Measurements from ENCODE around the gene B3GNT8.

Gene B3GNT8

GRCh38 chr19:41399091-41399490 is 28.1 kb downstream of the B3GNT8 start:
- H2AFZ ChIP-seq (ENCODE audit: low read depth, low read length), result no peak overlapping the region
- no peak overlapping the region for H3K27ac ChIP-seq (ENCODE audit: low read length, poor library complexity, severe bottlenecking)
- H2AK5ac ChIP-seq (ENCODE audit: low read length, severe bottlenecking), result no peak overlapping the region
- no peak overlapping the region for H2BK120ac ChIP-seq (ENCODE audit: low read depth, low read length)
- WGBS, result 78% methylated on average over 3 of the region's 3 CpGs
- no peak overlapping the region for H3K23ac ChIP-seq (ENCODE audit: low read length in 2 of 2)
- H3K18ac ChIP-seq (ENCODE audit: low read depth in 1 of 2, low read length in 2 of 2), result no peak overlapping the region
- no peak overlapping the region for H4K8ac ChIP-seq (ENCODE audit: low read length)
- DNase-seq, result no peak
- H2BK5ac ChIP-seq (ENCODE audit: low read depth, low read length, poor library complexity, severe bottlenecking), result no peak overlapping the region
- no peaks in the 10 kb centered on the region for H3K9me3 ChIP-seq (ENCODE audit: control insufficient read depth, low read length)
- peak overlapping the region; percentile 98 for H3K9ac ChIP-seq (ENCODE audit: low read length)
- no peak overlapping the region for H3K4ac ChIP-seq (ENCODE audit: low read depth in 1 of 2, low read length in 2 of 2)
- H3K14ac ChIP-seq (ENCODE audit: low read length in 2 of 2), result no peak overlapping the region
- peaks cover 6 to 9% of the 10 kb centered on the region in 2 experiments for H3K36me3 ChIP-seq (ENCODE audit: control insufficient read depth in 1 of 2, insufficient read depth in 2 of 2, low read depth in 1 of 2, low read length in 2 of 2)
- H3K4me2 ChIP-seq (ENCODE audit: low read length, poor library complexity, severe bottlenecking), result no peak overlapping the region
- H3K27me3 ChIP-seq (ENCODE audit: control insufficient read depth in 1 of 2, insufficient read depth in 1 of 2, low read length in 2 of 2), result no peaks in the 10 kb centered on the region
- H3K79me1 ChIP-seq (replicated peaks; ENCODE audit: low read length, poor library complexity, severe bottlenecking), result peaks cover 32% of the 10 kb centered on the region
- no peak overlapping the region for H2BK12ac ChIP-seq (ENCODE audit: low read length in 2 of 2)
- no peak overlapping the region for H2BK15ac ChIP-seq (ENCODE audit: low read depth, poor library complexity, severe bottlenecking)
- no peak overlapping the region for H4K91ac ChIP-seq (ENCODE audit: low read length)
- H3K4me1 ChIP-seq (ENCODE audit: control insufficient read depth, insufficient read depth, low read depth, low read length), result peaks cover 5% of the 10 kb centered on the region
- H3K4me3 ChIP-seq (ENCODE audit: insufficient read depth in 1 of 2, low read depth in 1 of 2, low read length in 2 of 2), result peak overlapping the region in 1 of 2 experiments; percentile 98

DNA sequence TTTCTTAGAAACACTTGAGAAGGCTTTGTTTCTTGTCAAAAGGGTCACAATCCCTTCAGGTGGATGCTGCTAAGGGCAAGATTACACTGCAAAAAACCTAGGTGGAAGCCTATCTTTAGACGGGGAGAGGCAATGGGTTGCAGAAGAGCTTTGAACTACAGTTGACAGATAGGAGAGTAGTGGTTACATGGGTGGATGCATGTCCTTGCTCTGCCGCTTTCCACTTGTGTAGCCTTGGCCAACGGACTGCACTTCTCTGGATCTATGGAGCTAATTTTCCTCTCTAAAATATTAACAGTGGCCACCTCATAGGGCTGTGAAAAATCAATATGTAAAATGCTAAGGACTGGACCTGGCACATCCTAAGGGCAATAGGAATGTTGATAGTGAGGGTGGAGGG is 28.6 kb downstream of the B3GNT8 start:
- Histone ChIP-seq H3K18ac (ENCODE audit: low read depth in 1 of 2, low read length in 2 of 2) (no peak overlapping the region), H4K91ac (ENCODE audit: low read length) (no peak overlapping the region), H3K27ac (ENCODE audit: low read length, poor library complexity, severe bottlenecking) (no peak overlapping the region), H2BK120ac (ENCODE audit: low read depth, low read length) (no peak overlapping the region), H3K36me3 (ENCODE audit: control insufficient read depth in 1 of 2, insufficient read depth in 2 of 2, low read depth in 1 of 2, low read length in 2 of 2) (peaks cover 5 to 8% of the 10 kb centered on the region in 2 experiments), H3K4me1 (ENCODE audit: control insufficient read depth, insufficient read depth, low read depth, low read length) (peaks cover 5% of the 10 kb centered on the region), H2BK12ac (ENCODE audit: low read length in 2 of 2) (no peak overlapping the region), H3K27me3 (ENCODE audit: control insufficient read depth in 1 of 2, insufficient read depth in 1 of 2, low read length in 2 of 2) (no peaks in the 10 kb centered on the region), H3K79me1 (replicated peaks; ENCODE audit: low read length, poor library complexity, severe bottlenecking) (peaks cover 32% of the 10 kb centered on the region), H2BK5ac (ENCODE audit: low read depth, low read length, poor library complexity, severe bottlenecking) (no peak overlapping the region), H2BK15ac (ENCODE audit: low read depth, poor library complexity, severe bottlenecking) (no peak overlapping the region), H2AFZ (ENCODE audit: low read depth, low read length) (no peak overlapping the region), H3K14ac (ENCODE audit: low read length in 2 of 2) (no peak overlapping the region), H3K4me2 (ENCODE audit: low read length, poor library complexity, severe bottlenecking) (peak overlapping the region; percentile 93), H2AK5ac (ENCODE audit: low read length, severe bottlenecking) (no peak overlapping the region), H3K9ac (ENCODE audit: low read length) (peak overlapping the region; percentile 98), H3K23ac (ENCODE audit: low read length in 2 of 2) (no peak overlapping the region), H3K9me3 (ENCODE audit: control insufficient read depth, low read length) (no peaks in the 10 kb centered on the region), H3K4me3 (ENCODE audit: insufficient read depth in 1 of 2, low read depth in 1 of 2, low read length in 2 of 2) (peak overlapping the region in 1 of 2 experiments; percentile 98), H3K4ac (ENCODE audit: low read depth in 1 of 2, low read length in 2 of 2) (no peak overlapping the region), H4K8ac (ENCODE audit: low read length) (no peak overlapping the region)
- no peak for DNase-seq
- WGBS, result 76% methylated on average over 2 of the region's 3 CpGs

DNA sequence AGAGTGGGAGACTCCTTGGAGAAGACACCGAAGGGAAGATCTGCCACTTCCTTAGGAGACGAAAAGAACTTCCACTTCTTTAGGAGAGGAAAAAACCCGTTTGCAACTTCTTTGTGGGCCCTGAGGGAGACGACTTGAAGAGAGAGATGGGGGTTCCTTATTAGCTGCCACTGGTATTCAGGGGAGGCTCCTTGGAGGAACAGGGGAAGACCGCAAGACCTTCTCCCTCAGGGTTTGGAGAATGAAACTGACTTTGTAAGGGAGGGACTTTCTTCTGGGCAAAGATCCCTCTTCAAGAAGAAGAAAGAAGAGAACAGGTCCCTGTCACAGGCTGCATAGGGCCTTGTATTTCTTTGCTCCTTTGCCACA is 29.1 kb downstream of the B3GNT8 start:
- Histone ChIP-seq H3K36me3 (ENCODE audit: control insufficient read depth in 1 of 2, insufficient read depth in 2 of 2, low read depth in 1 of 2, low read length in 2 of 2) (peaks cover 3% of the 10 kb centered on the region in 2 experiments), H3K4me3 (ENCODE audit: insufficient read depth in 1 of 2, low read depth in 1 of 2, low read length in 2 of 2) (peak overlapping the region; percentile 93 to 98), H3K14ac (ENCODE audit: low read length in 2 of 2) (no peak overlapping the region), H2BK15ac (ENCODE audit: low read depth, poor library complexity, severe bottlenecking) (no peak overlapping the region), H3K4me2 (ENCODE audit: low read length, poor library complexity, severe bottlenecking) (peak overlapping the region; percentile 93), H2BK5ac (ENCODE audit: low read depth, low read length, poor library complexity, severe bottlenecking) (peak overlapping the region; percentile 79), H2AK5ac (ENCODE audit: low read length, severe bottlenecking) (no peak overlapping the region), H3K27ac (ENCODE audit: low read length, poor library complexity, severe bottlenecking) (no peak overlapping the region), H3K9me3 (ENCODE audit: control insufficient read depth, low read length) (no peaks in the 10 kb centered on the region), H4K8ac (ENCODE audit: low read length) (peak overlapping the region; percentile 21), H3K27me3 (ENCODE audit: control insufficient read depth in 1 of 2, insufficient read depth in 1 of 2, low read length in 2 of 2) (no peaks in the 10 kb centered on the region), H3K23ac (ENCODE audit: low read length in 2 of 2) (no peak overlapping the region), H3K4me1 (ENCODE audit: control insufficient read depth, insufficient read depth, low read depth, low read length) (peaks cover 5% of the 10 kb centered on the region), H3K4ac (ENCODE audit: low read depth in 1 of 2, low read length in 2 of 2) (peak overlapping the region; percentile 70 to 79), H3K9ac (ENCODE audit: low read length) (peak overlapping the region; percentile 98), H3K18ac (ENCODE audit: low read depth in 1 of 2, low read length in 2 of 2) (peak overlapping the region in 1 of 2 experiments; percentile 69), H2BK120ac (ENCODE audit: low read depth, low read length) (no peak overlapping the region), H4K91ac (ENCODE audit: low read length) (no peak overlapping the region), H3K79me1 (replicated peaks; ENCODE audit: low read length, poor library complexity, severe bottlenecking) (peaks cover 28% of the 10 kb centered on the region), H2BK12ac (ENCODE audit: low read length in 2 of 2) (no peak overlapping the region), H2AFZ (ENCODE audit: low read depth, low read length) (peak overlapping the region; percentile 79)
- DNase-seq, result no peak
- WGBS, result 0% methylated on average over 5 of the region's 5 CpGs

DNA sequence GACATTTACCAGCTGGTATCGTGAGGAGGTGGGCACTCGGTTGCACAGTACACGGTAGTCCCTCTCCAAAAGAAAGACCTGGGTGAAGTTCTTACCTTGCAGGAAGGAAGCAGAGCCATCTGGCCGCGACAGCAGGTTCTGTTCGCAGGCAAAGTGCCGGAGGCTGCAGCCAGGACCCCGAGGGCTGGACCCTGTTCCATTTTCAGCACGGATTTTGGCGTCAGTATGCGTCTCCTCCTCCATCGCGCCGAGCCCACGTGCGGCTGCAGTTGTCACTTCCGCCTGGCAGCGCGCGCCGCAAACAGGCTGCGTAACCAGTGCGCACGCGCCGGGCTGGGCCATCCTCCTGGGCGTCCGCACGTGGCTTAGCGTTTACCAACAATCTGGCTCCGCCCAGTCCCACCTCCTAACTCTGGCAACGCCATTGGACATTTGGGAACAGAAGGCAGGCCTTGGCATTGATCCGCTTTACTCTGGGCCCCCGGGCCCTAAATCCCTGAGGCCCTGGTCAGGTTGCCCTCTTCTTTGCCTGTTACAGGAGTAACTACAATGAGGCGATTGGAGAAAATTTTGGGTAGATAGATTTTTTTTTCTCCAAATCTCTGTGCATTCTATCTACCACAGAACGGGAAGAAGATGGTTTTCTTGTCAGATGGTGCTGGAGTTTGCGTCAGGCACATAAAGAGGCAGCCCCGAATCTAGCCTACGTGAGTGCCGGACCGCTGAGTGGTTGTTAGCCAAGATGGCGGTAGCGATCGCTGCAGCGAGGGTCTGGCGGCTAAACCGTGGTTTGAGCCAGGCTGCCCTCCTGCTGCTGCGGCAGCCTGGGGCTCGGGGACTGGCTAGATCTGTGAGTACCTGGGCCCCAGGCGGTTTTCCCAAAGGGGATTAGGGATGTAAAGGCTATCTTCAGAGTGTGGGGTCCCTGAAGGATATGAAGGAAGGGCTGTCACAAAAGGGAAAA is 29.8 kb downstream of the B3GNT8 start, which contains the start of the genes BCKDHA and EXOSC5:
Gene BCKDHA (plus strand): TSS at position 733 of the 964 bp plus-strand sequence. CDS start 10 bp downstream, at position 743.
Gene EXOSC5 (minus strand): TSS at position 274 of the 964 bp plus-strand sequence. CDS start 31 bp downstream, at position 243.
- H3K23ac ChIP-seq (ENCODE audit: low read length in 2 of 2), result no peak within 1 kb of the TSS
- H2BK15ac ChIP-seq (ENCODE audit: low read depth, poor library complexity, severe bottlenecking), result no peak within 1 kb of the TSS
- H3K4me1 ChIP-seq (ENCODE audit: control insufficient read depth, insufficient read depth, low read depth, low read length), result peaks cover 5% of the 10 kb centered on the region
- peak within 1 kb of the TSS; percentile 70 to 79 for H3K4ac ChIP-seq (ENCODE audit: low read depth in 1 of 2, low read length in 2 of 2)
- peaks cover 29% of the 10 kb centered on the region for H3K79me1 ChIP-seq (replicated peaks; ENCODE audit: low read length, poor library complexity, severe bottlenecking)
- peak within 1 kb of the TSS; percentile 86 for H4K8ac ChIP-seq (ENCODE audit: low read length)
- H3K9ac ChIP-seq (ENCODE audit: low read length), result peak within 1 kb of the TSS; percentile 98
- no peak within 1 kb of the TSS for H2BK120ac ChIP-seq (ENCODE audit: low read depth, low read length)
- H3K9me3 ChIP-seq (ENCODE audit: control insufficient read depth, low read length), result no peaks in the 10 kb centered on the region
- H2BK5ac ChIP-seq (ENCODE audit: low read depth, low read length, poor library complexity, severe bottlenecking), result peak within 1 kb of the TSS; percentile 79
- H3K4me3 ChIP-seq (ENCODE audit: insufficient read depth in 1 of 2, low read depth in 1 of 2, low read length in 2 of 2), result peak within 1 kb of the TSS; percentile 93 to 98
- H2BK12ac ChIP-seq (ENCODE audit: low read length in 2 of 2), result no peak within 1 kb of the TSS
- no peaks in the 10 kb centered on the region for H3K27me3 ChIP-seq (ENCODE audit: control insufficient read depth in 1 of 2, insufficient read depth in 1 of 2, low read length in 2 of 2)
- peak within 1 kb of the TSS; percentile 93 for H3K4me2 ChIP-seq (ENCODE audit: low read length, poor library complexity, severe bottlenecking)
- H2AK5ac ChIP-seq (ENCODE audit: low read length, severe bottlenecking), result no peak within 1 kb of the TSS
- no peak within 1 kb of the TSS for H3K14ac ChIP-seq (ENCODE audit: low read length in 2 of 2)
- H3K18ac ChIP-seq (ENCODE audit: low read depth in 1 of 2, low read length in 2 of 2), result peak within 1 kb of the TSS; percentile 69 to 83
- peak within 1 kb of the TSS; percentile 79 for H2AFZ ChIP-seq (ENCODE audit: low read depth, low read length)
- H3K36me3 ChIP-seq (ENCODE audit: control insufficient read depth in 1 of 2, insufficient read depth in 2 of 2, low read depth in 1 of 2, low read length in 2 of 2), result peaks cover 0 to 7% of the 10 kb centered on the region in 2 experiments
- H3K27ac ChIP-seq (ENCODE audit: low read length, poor library complexity, severe bottlenecking), result peak within 1 kb of the TSS; percentile 80
- peak; percentile 100 for DNase-seq
- no peak within 1 kb of the TSS for H4K91ac ChIP-seq (ENCODE audit: low read length)
- WGBS, result under 1% methylated on average over 48 of the region's 50 CpGs

Data from mesenchymal stem cell (in vitro differentiated cells and primary cell).